Transverse colon (tissue), 4 donors: ENCODE results near the gene RAB11FIP5. TPM values are rescaled to one million over a fixed set of nuclear protein-coding genes. Genes with fewer than 3 reads are reported as not detected.
A peak's percentile ranks its signal among the peaks of the same experiment; 100 is the strongest.

Experiments used
- DNase-seq: peaks from one replicate; pipeline ENCODE4 v3.0.0-alpha.2; 2019
- H3K27ac ChIP-seq, 4 donors: fragments of 200-600 bp; sonication (generic); 2 replicates each; pipeline ENCODE4 v1.5.1; 2016 to 2018; ENCODE audit warnings: inconsistent platforms in 4 of 4
- H3K27me3 ChIP-seq: fragments of 200-600 bp; sonication (generic); 2 replicates; pipeline ENCODE4 v1.5.1; 2017; ENCODE audit warnings: inconsistent platforms
- H3K36me3 ChIP-seq, 4 donors: fragments of 200-600 bp; sonication (generic); 2 replicates each; pipeline ENCODE4 v1.5.1; 2017 to 2019; ENCODE audit warnings: inconsistent platforms in 4 of 4
- H3K4me1 ChIP-seq, 4 donors: fragments of 200-600 bp; sonication (generic); 2 replicates each; pipeline ENCODE4 v1.5.1; 2017 to 2020; ENCODE audit warnings: inconsistent platforms in 4 of 4
- H3K4me3 ChIP-seq, 4 donors: fragments of 200-600 bp; sonication (generic); 1 replicate in 1 of 4; 2 replicates in 3 of 4; pipeline versions ENCODE4 v1.5.1 to v1.6.1; 2017 to 2019; ENCODE audit warnings: inconsistent platforms in 4 of 4
- H3K9me3 ChIP-seq, 2 donors: fragments of 200-600 bp; sonication (generic); 2 replicates each; pipeline ENCODE4 v1.5.1; 2017 to 2019; ENCODE audit warnings: inconsistent platforms in 2 of 2
- CTCF ChIP-seq, 5 experiments: fragments of 200-600 bp in 3 of 5; fragments of 450-650 bp in 2 of 5; sonication (generic) in 3 of 5; IDR thresholded peaks; 1 replicate in 2 of 5; 2 replicates in 3 of 5; pipeline ENCODE4 v1.5.1; 2016 to 2017; ENCODE audit warnings: antibody characterized with exemption in 5 of 5, inconsistent platforms in 3 of 5, mild to moderate bottlenecking in 2 of 5, moderate library complexity in 1 of 5
- EP300 ChIP-seq: sonication (generic); formaldehyde crosslinking; IDR thresholded peaks from one replicate; pipeline ENCODE4 v1.6.1; 2017; ENCODE audit warnings: antibody characterized with exemption, low read depth
- POLR2A ChIP-seq: fragments of 450-650 bp; IDR thresholded peaks from one replicate; pipeline ENCODE4 v1.6.1; 2016; ENCODE audit warnings: antibody characterized with exemption, mild to moderate bottlenecking, moderate library complexity
- POLR2AphosphoS5 ChIP-seq, 3 donors: sonication (generic); formaldehyde crosslinking; IDR thresholded peaks; one replicate each; pipeline ENCODE4 v1.6.1; 2016; ENCODE audit warnings: antibody characterized with exemption in 3 of 3
- WGBS, 2 donors: methylation state at CpG; one replicate each; pipeline ENCODE4 v1.1.5; 2018; ENCODE audit warnings: low coverage in 1 of 2; 5-methylcytosine and 5-hydroxymethylcytosine counted together
- in situ Hi-C, 4 donors: fragments of 200-750 bp; cut with MboI; loops; one replicate each; pipeline versions ENCODE4 v1.15.0 to v1.15.1; 2017; ENCODE audit warnings: low sequenced_read_pairs in 3 of 4, low pct_ligation_motif_present in 1 of 4, low pct_unique_long_range_greater_than_20kb in 1 of 4
- intact Hi-C: fragments of 100-400 bp; cut with DNase I; formaldehyde crosslinking; loops from one replicate; pipeline ENCODE4 v1.15.1; 2023; ENCODE audit warnings: low total_unique reads
- total RNA-seq, 4 donors: library from RNA; depleted of rRNA; stranded (reverse); fragments of >200 nt; gene quantifications; one replicate each; pipeline ENCODE4 v1.1.0, GENCODE V29; 2016

Gene RAB11FIP5
- total RNA-seq, 4 donors from 2014 or later, result 22.7 to 31.0 (median 26.9) TPM

GRCh38 chr2:73117441-73117840 lies 4.7 kb upstream of the RAB11FIP5 start:
- intact Hi-C loops (no loop called here), in situ Hi-C loops (no loop called here)
- Histone ChIP-seq H3K4me3 (no peak overlapping the region), H3K27me3 (no peaks in the 10 kb centered on the region), H3K27ac (no peak overlapping the region), H3K9me3 (no peaks in the 10 kb centered on the region), H3K36me3 (no peaks in the 10 kb centered on the region), H3K4me1 (peaks cover 0 to 4% (median 0%) of the 10 kb centered on the region in 4 donors)
- 50 to 52% methylated on average over 1 of the region's 1 CpG for WGBS, 2 donors
- TF ChIP-seq CTCF (IDR thresholded peaks at IDR 0.05), result no peak
- no peak for TF ChIP-seq POLR2A
- TF ChIP-seq POLR2AphosphoS5 (IDR thresholded peaks at IDR 0.05), result no peak
- TF ChIP-seq EP300, result no peak
- DNase-seq, result no peak

GRCh38 chr2:73116182-73116960 lies 3.6 kb upstream of the RAB11FIP5 start:
- H3K9me3 ChIP-seq, result no peaks in the 10 kb centered on the region
- H3K4me3 ChIP-seq, result no peak overlapping the region
- in situ Hi-C loops, result no loop called here
- intact Hi-C loops, result no loop called here
- TF ChIP-seq POLR2A, result no peak
- TF ChIP-seq POLR2AphosphoS5 (IDR thresholded peaks at IDR 0.05), result no peak
- TF ChIP-seq CTCF (IDR thresholded peaks at IDR 0.05), result no peak
- TF ChIP-seq EP300, result no peak
- H3K36me3 ChIP-seq, result no peaks in the 10 kb centered on the region
- WGBS, 2 donors, result 68 to 69% methylated on average over 5 to 8 of the region's 8 CpGs
- no peaks in the 10 kb centered on the region for H3K27me3 ChIP-seq
- DNase-seq, result no peak
- peaks cover 0 to 14% (median 9%) of the 10 kb centered on the region in 4 donors for H3K4me1 ChIP-seq
- no peak overlapping the region for H3K27ac ChIP-seq

DNA sequence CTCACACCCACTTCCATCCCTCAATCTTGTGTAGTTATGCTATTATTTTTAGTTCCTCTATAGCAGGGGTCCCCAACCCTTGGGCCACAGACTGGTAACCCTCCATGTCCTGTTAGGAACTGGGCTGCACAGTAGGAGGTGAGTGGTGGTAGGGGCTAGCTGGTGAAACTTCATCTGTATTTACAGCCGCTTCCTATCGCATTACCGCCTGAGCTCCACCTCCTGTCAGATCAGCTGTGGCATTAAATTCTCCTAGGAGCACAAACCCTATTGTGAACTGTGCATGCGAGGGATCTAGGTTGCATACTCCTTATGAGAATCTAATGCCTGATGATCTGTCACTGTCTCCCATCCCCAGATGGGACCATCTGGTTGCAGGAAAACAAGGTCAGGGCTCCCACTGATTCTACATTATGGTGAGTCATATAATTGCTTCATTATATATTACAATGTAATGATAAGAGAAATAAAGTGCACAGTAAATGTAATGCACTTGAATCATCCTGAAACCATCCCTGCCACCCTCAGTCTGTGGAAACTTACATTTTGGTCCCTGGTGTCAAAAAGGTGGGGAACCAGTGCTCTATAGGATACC lies 1.6 kb upstream of the RAB11FIP5 start:
- TF ChIP-seq POLR2A (no peak), CTCF (IDR thresholded peaks at IDR 0.05) (no peak), EP300 (no peak), POLR2AphosphoS5 (IDR thresholded peaks at IDR 0.05) (no peak)
- H3K4me3 ChIP-seq, result no peak overlapping the region
- no peak for DNase-seq
- H3K36me3 ChIP-seq, result no peaks in the 10 kb centered on the region
- intact Hi-C loops, result loop anchor here (2.0 kb wide), 1 partner anchor 44 kb away; the partner anchor contains the start of gene SFXN5
- no peaks in the 10 kb centered on the region for H3K9me3 ChIP-seq
- in situ Hi-C loops, result no loop called here
- peak overlapping the region in 3 of 4 donors; percentile 81 to 92 (median 90) for H3K27ac ChIP-seq
- WGBS, 2 donors, result 86 to 100% methylated on average over 1 to 4 of the region's 4 CpGs
- no peaks in the 10 kb centered on the region for H3K27me3 ChIP-seq
- peaks cover 9 to 25% (median 20%) of the 10 kb centered on the region in 4 donors for H3K4me1 ChIP-seq

DNA sequence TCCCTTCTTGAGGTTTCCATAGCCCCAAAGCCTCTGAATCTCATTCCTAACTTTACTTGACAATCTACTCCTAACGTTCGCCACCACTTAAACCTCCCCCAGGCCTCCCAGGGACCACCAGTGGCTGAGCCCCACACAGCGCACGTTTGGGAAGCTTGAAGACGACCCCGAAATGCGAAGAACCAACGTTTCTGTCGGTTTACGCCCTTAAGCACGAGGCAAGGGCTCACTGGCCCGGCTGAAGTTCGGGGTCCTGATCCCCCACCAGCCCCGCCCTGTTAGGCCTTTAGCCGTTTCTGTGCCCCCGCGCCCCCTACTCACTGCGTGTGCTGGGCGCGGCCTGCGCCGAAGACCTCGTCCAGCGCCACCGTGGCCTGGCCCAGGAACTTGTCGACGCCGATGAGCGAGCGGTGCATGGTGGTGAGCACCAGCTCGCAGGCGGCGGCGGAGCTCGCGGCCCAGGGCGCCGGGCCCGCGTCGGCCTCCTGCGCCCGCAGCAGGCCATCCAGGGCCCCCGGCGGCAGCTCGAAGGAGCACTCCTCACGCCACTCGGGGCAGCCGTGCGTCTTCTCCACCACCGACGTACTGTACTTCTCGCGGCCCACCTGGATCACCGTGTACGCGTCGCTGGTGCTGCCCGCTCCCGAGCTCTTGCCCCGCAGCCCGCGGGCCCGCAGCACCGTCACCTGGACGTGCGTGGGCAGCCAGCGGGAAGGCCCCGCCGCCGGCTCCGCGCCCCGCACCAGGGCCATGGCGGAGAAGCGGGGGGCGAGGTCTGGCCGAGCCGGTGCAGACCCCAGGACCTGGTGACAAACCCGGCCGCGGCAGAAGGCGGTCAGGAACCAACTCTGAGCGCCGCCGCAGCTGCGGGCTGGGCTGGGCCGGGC lies 479 bp downstream of the RAB11FIP5 start:
- peak overlapping the region; percentile 81 to 93 (median 91) for H3K27ac ChIP-seq
- peak overlapping the region; percentile 61 to 97 (median 72) for H3K4me3 ChIP-seq
- H3K36me3 ChIP-seq, result no peaks in the 10 kb centered on the region
- TF ChIP-seq CTCF (IDR thresholded peaks at IDR 0.05) (peak in 1 of 5 experiments; percentile 2), POLR2AphosphoS5 (IDR thresholded peaks at IDR 0.05) (peak in 2 of 3 donors; percentile 2 to 36), EP300 (no peak), POLR2A (peak; percentile 42)
- intact Hi-C loops (no loop called here), in situ Hi-C loops (no loop called here)
- WGBS, 2 donors, result 1% methylated on average over 44 of the region's 88 CpGs; no CpG with 5 or more reads in 1 of the 2 donors
- DNase-seq, result peak; percentile 29
- H3K4me1 ChIP-seq, result peaks cover 11 to 30% (median 24%) of the 10 kb centered on the region in 4 donors
- H3K9me3 ChIP-seq, result no peaks in the 10 kb centered on the region
- no peaks in the 10 kb centered on the region for H3K27me3 ChIP-seq
